Tibial nerve (tissue), 4 donors: Measurements from ENCODE around the gene CD209. TPM values are rescaled to one million over a fixed set of nuclear protein-coding genes. Genes with fewer than 3 reads are reported as not detected.

Experiments used
- DNase-seq, 2 donors: peaks; one replicate each; pipeline ENCODE4 v3.0.0-alpha.2; 2019; ENCODE audit warnings: low spot score in 2 of 2
- H3K27ac ChIP-seq, 4 donors: fragments of 200-600 bp; sonication (generic) in 3 of 4; one replicate each; pipeline ENCODE4 v1.5.1; 2017 to 2019; ENCODE audit warnings: mild to moderate bottlenecking in 1 of 4
- H3K27me3 ChIP-seq, 2 donors: fragments of 200-600 bp; sonication (generic) in 1 of 2; one replicate each; pipeline versions ENCODE4 v1.5.1 to v1.6.0; 2017 to 2019
- H3K36me3 ChIP-seq, 3 donors: fragments of 200-600 bp; sonication (generic); one replicate each; pipeline ENCODE4 v1.5.1; 2018 to 2019
- H3K4me1 ChIP-seq, 4 donors: fragments of 200-600 bp; sonication (generic) in 3 of 4; one replicate each; pipeline ENCODE4 v1.5.1; 2017 to 2019
- H3K4me3 ChIP-seq, 4 donors: fragments of 200-600 bp; sonication (generic) in 3 of 4; one replicate each; pipeline ENCODE4 v1.5.1; 2017 to 2019; ENCODE audit warnings: mild to moderate bottlenecking in 1 of 4, moderate library complexity in 1 of 4
- H3K9me3 ChIP-seq, 4 donors: fragments of 200-600 bp; sonication (generic) in 3 of 4; one replicate each; pipeline ENCODE4 v1.5.1; 2017 to 2019
- CTCF ChIP-seq, 5 experiments: fragments of 200-600 bp in 3 of 5; fragments of 450-650 bp in 2 of 5; sonication (generic) in 3 of 5; IDR thresholded peaks; one replicate each; pipeline ENCODE4 v1.5.1; 2016 to 2019; ENCODE audit warnings: antibody characterized with exemption in 5 of 5, mild to moderate bottlenecking in 3 of 5, moderate library complexity in 2 of 5
- EP300 ChIP-seq, 2 donors: sonication (generic); formaldehyde crosslinking; IDR thresholded peaks; one replicate each; pipeline ENCODE4 v1.6.1; 2017; ENCODE audit warnings: antibody characterized with exemption in 2 of 2, mild to moderate bottlenecking in 1 of 2
- POLR2A ChIP-seq, 2 donors: fragments of 450-650 bp; IDR thresholded peaks; one replicate each; pipeline ENCODE4 v1.6.1; 2017; ENCODE audit warnings: antibody characterized with exemption in 2 of 2, mild to moderate bottlenecking in 2 of 2, moderate library complexity in 2 of 2
- WGBS, 2 donors: methylation state at CpG; one replicate each; pipeline ENCODE4 v1.1.5; 2018; 5-methylcytosine and 5-hydroxymethylcytosine counted together
- total RNA-seq, 4 donors: library from RNA; depleted of rRNA; stranded (reverse); fragments of >200 nt; gene quantifications; one replicate each; pipeline ENCODE4 v1.1.0, GENCODE V29; 2016

CD209 gene
- total RNA-seq, 4 donors from 2014 or later: 2.6 to 12.6 (median 5.0) TPM

GRCh38 chr19:7790416-7790815 is 43.1 kb upstream of the CD209 start:
- DNase-seq: no peak
- TF ChIP-seq EP300 (IDR thresholded peaks at IDR 0.05) (no peak), POLR2A (IDR thresholded peaks at IDR 0.05) (no peak), CTCF (IDR thresholded peaks at IDR 0.05) (no peak)
- Histone ChIP-seq H3K36me3 (no peaks in the 10 kb centered on the region), H3K4me3 (no peak overlapping the region), H3K27ac (no peak overlapping the region), H3K4me1 (peaks cover 0 to 9% (median 0%) of the 10 kb centered on the region in 4 donors), H3K9me3 (peaks cover 0 to 23% (median 0%) of the 10 kb centered on the region in 4 donors), H3K27me3 (peaks cover 0 to 45% of the 10 kb centered on the region in 2 donors)
- 87 to 88% methylated on average over 14 of the region's 14 CpGs for WGBS, 2 donors

GRCh38 chr19:7789447-7789846 is 42.1 kb upstream of the CD209 start:
- peaks cover 0 to 32% (median 0%) of the 10 kb centered on the region in 4 donors for H3K9me3 ChIP-seq
- peaks cover 0 to 45% of the 10 kb centered on the region in 2 donors for H3K27me3 ChIP-seq
- H3K4me3 ChIP-seq: no peak overlapping the region
- no peak for DNase-seq
- TF ChIP-seq EP300 (IDR thresholded peaks at IDR 0.05): no peak
- no peak for TF ChIP-seq POLR2A (IDR thresholded peaks at IDR 0.05)
- TF ChIP-seq CTCF (IDR thresholded peaks at IDR 0.05): no peak
- WGBS, 2 donors: 2 to 8% methylated on average over 6 to 16 of the region's 31 CpGs
- H3K36me3 ChIP-seq: no peaks in the 10 kb centered on the region
- no peak overlapping the region for H3K27ac ChIP-seq
- H3K4me1 ChIP-seq: peaks cover 0 to 9% (median 0%) of the 10 kb centered on the region in 4 donors

GRCh38 chr19:7788933-7789323 is 41.6 kb upstream of the CD209 start:
- peaks cover 0 to 9% (median 0%) of the 10 kb centered on the region in 4 donors for H3K4me1 ChIP-seq
- H3K9me3 ChIP-seq: peaks cover 0 to 32% (median 0%) of the 10 kb centered on the region in 4 donors
- H3K4me3 ChIP-seq: peak overlapping the region in 1 of 4 donors; percentile 29
- no peaks in the 10 kb centered on the region for H3K36me3 ChIP-seq
- no peak overlapping the region for H3K27ac ChIP-seq
- no peak for TF ChIP-seq CTCF (IDR thresholded peaks at IDR 0.05)
- 0 to 2% methylated on average over 8 to 17 of the region's 23 CpGs for WGBS, 2 donors
- H3K27me3 ChIP-seq: peaks cover 0 to 45% of the 10 kb centered on the region in 2 donors
- DNase-seq: no peak

GRCh38 chr19:7788178-7788932 is 41.0 kb upstream of the CD209 start:
- TF ChIP-seq EP300 (IDR thresholded peaks at IDR 0.05) (no peak), CTCF (IDR thresholded peaks at IDR 0.05) (no peak), POLR2A (IDR thresholded peaks at IDR 0.05) (no peak)
- Histone ChIP-seq H3K4me1 (peaks cover 0 to 9% (median 0%) of the 10 kb centered on the region in 4 donors), H3K4me3 (peak overlapping the region in 1 of 4 donors; percentile 29), H3K27ac (no peak overlapping the region), H3K36me3 (no peaks in the 10 kb centered on the region), H3K9me3 (peaks cover 0 to 32% (median 0%) of the 10 kb centered on the region in 4 donors), H3K27me3 (peaks cover 0 to 45% of the 10 kb centered on the region in 2 donors)
- no peak for DNase-seq
- 1 to 3% methylated on average over 7 to 18 of the region's 67 CpGs for WGBS, 2 donors

GRCh38 chr19:7787602-7788177 is 40.4 kb upstream of the CD209 start:
- Histone ChIP-seq H3K4me1 (peaks cover 0 to 9% (median 0%) of the 10 kb centered on the region in 4 donors), H3K27ac (no peak overlapping the region), H3K9me3 (peaks cover 0 to 32% (median 0%) of the 10 kb centered on the region in 4 donors), H3K27me3 (peaks cover 0 to 45% of the 10 kb centered on the region in 2 donors), H3K36me3 (no peaks in the 10 kb centered on the region), H3K4me3 (peak overlapping the region in 1 of 4 donors; percentile 29)
- no peak for DNase-seq
- TF ChIP-seq EP300 (IDR thresholded peaks at IDR 0.05) (no peak), POLR2A (IDR thresholded peaks at IDR 0.05) (no peak), CTCF (IDR thresholded peaks at IDR 0.05) (no peak)
- WGBS, 2 donors: 12 to 18% methylated on average over 15 to 21 of the region's 22 CpGs
